Neural cell (in vitro differentiated cells): ENCODE measurements around the gene AGXT. TPM values are rescaled to one million over a fixed set of nuclear protein-coding genes. Genes with fewer than 3 reads are reported as not detected.

ENCODE experiments used
- H2AFZ ChIP-seq: fragments of 200-600, 300-800 bp; sonication (generic), shearing (Covaris generic); 2 replicates; pipeline ENCODE4 v1.6.0; 2014; ENCODE audit warnings: low read depth, mild to moderate bottlenecking, antibody characterized with exemption, low read length, moderate library complexity
- H3F3A ChIP-seq: fragments of 200-600 bp; shearing (Covaris generic); 2 replicates; pipeline ENCODE4 v1.6.1; 2016; ENCODE audit warnings: mild to moderate bottlenecking, moderate library complexity, mixed read lengths, antibody characterized with exemption, low read length; ENCODE audit not compliant: insufficient read depth, poor library complexity, severe bottlenecking
- H3K27ac ChIP-seq: fragments of 200-600, 300-800 bp; sonication (generic), shearing (Covaris generic); 2 replicates; pipeline ENCODE4 v1.5.1; 2014; ENCODE audit warnings: mild to moderate bottlenecking, low read length, moderate library complexity
- H3K27me3 ChIP-seq: fragments of 300-800, 200-600 bp; sonication (generic), shearing (Covaris generic); 2 replicates; pipeline ENCODE4 v1.6.0; 2014; ENCODE audit warnings: mild to moderate bottlenecking, low read depth, low read length, moderate library complexity; ENCODE audit not compliant: insufficient read depth
- H3K36me3 ChIP-seq: fragments of 300-800, 200-600 bp; sonication (generic), shearing (Covaris generic); 2 replicates; pipeline ENCODE4 v1.5.1; 2014; ENCODE audit warnings: mild to moderate bottlenecking, antibody characterized with exemption, low read length, moderate library complexity; ENCODE audit not compliant: insufficient read depth
- H3K4me2 ChIP-seq: fragments of 300-800, 200-600 bp; sonication (generic), shearing (Covaris generic); 2 replicates; pipeline ENCODE4 v1.6.0; 2014; ENCODE audit warnings: mild to moderate bottlenecking, low read length
- H3K4me3 ChIP-seq: fragments of 300-800, 200-600 bp; sonication (generic), shearing (Covaris generic); 2 replicates; pipeline ENCODE4 v1.5.1; 2014; ENCODE audit warnings: mild to moderate bottlenecking, low read length, moderate library complexity
- H3K79me2 ChIP-seq: fragments of 200-600 bp; shearing (Covaris generic); replicated peaks from 2 replicates; pipeline ENCODE4 v1.6.0; 2014; ENCODE audit warnings: mild to moderate bottlenecking, low read length, moderate library complexity; ENCODE audit not compliant: insufficient read depth
- H3K9ac ChIP-seq: fragments of 300-800, 200-600 bp; sonication (generic), shearing (Covaris generic); 2 replicates; pipeline ENCODE4 v1.6.1; 2016; ENCODE audit warnings: mild to moderate bottlenecking, low read length, mixed read lengths
- H3K9me2 ChIP-seq: fragments of 200-600 bp; shearing (Covaris generic); 2 replicates; pipeline ENCODE4 v1.6.1; 2016; ENCODE audit warnings: mild to moderate bottlenecking, low read length, mixed read lengths; ENCODE audit not compliant: insufficient read depth
- H3K9me3 ChIP-seq: fragments of 200-600, 300-800 bp; sonication (generic), shearing (Covaris generic); 2 replicates; pipeline ENCODE4 v1.6.1; 2016; ENCODE audit warnings: mild to moderate bottlenecking, mixed run types, low read length, moderate library complexity, mixed read lengths
- H4K20me1 ChIP-seq: fragments of 200-600 bp; shearing (Covaris generic); 2 replicates; pipeline ENCODE4 v1.6.1; 2016; ENCODE audit warnings: mild to moderate bottlenecking, mixed run types; ENCODE audit not compliant: insufficient read depth
- EP300 ChIP-seq: fragments of 450-650 bp; conservative IDR thresholded peaks from 2 replicates; pipeline ENCODE4 v1.6.1; 2014; ENCODE audit warnings: antibody characterized with exemption, mild to moderate bottlenecking, moderate library complexity; ENCODE audit not compliant: poor library complexity, severe bottlenecking
- EZH2 ChIP-seq: fragments of 200-600, 300-800 bp; shearing (Covaris generic), sonication (generic); IDR thresholded peaks from 2 replicates; pipeline ENCODE4 v1.6.1; 2014; ENCODE audit warnings: antibody characterized with exemption, low read length, borderline replicate concordance, mild to moderate bottlenecking; ENCODE audit not compliant: insufficient read depth, poor library complexity, severe bottlenecking
- MXI1 ChIP-seq: fragments of 450-650 bp; conservative IDR thresholded peaks from 2 replicates; pipeline ENCODE4 v1.6.1; 2014; ENCODE audit warnings: antibody characterized with exemption, mild to moderate bottlenecking; ENCODE audit not compliant: poor library complexity, severe bottlenecking
- POLR2AphosphoS5 ChIP-seq: IDR thresholded peaks from 2 replicates; pipeline ENCODE4 v1.6.1; 2012
- RAD21 ChIP-seq: fragments of 450-650 bp; conservative IDR thresholded peaks from 2 replicates; pipeline ENCODE4 v1.6.1; 2014; ENCODE audit warnings: antibody characterized with exemption, mild to moderate bottlenecking, moderate library complexity
- SMC3 ChIP-seq: fragments of 450-650 bp; conservative IDR thresholded peaks from 2 replicates; pipeline ENCODE4 v1.6.1; 2014; ENCODE audit warnings: antibody characterized with exemption, mild to moderate bottlenecking, moderate library complexity; ENCODE audit not compliant: poor library complexity
- TAF1 ChIP-seq: IDR thresholded peaks from 2 replicates; pipeline ENCODE4 v1.6.1; 2012; ENCODE audit warnings: low read depth
- polyA plus RNA-seq: library from polyadenylated mRNA; depleted of rRNA; stranded (reverse); fragments of >200 nt; gene quantifications from 2 replicates; pipeline ENCODE4 v1.2.3, GENCODE V29; 2014
- TF ChIP-seq, protein P1 (sequence below): IDR thresholded peaks from 2 replicates; pipeline ENCODE4 v1.6.1; 2012; ENCODE audit warnings: borderline replicate concordance
- TF ChIP-seq, protein P2 (sequence below): fragments of 450-650 bp; IDR thresholded peaks from 2 replicates; pipeline ENCODE4 v1.5.1; 2014; ENCODE audit warnings: antibody characterized with exemption, mild to moderate bottlenecking, moderate library complexity; ENCODE audit not compliant: poor library complexity, severe bottlenecking

AGXT gene
- polyA plus RNA-seq, 1 donor from 2014 or later = not detected

DNA sequence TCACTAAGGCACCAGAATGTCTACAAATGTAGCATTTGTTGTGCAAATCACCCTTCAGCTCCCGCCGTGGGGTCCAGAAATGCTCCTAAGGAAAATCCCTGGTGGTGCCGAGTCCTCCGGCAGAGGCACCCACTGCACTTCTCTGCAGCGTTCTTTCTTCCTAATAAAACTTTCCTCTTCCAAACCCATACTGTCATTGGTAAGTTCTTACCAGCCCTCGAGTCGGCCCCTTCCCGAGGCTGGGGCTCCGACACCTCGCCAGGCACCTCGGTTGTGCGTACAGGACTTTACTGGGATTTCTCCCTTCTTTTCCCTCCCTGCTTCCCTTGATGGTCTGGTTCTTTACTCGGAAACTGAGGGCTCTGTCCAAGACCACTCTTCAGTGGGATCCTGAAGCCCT, 10.3 kb upstream of the AGXT start:
- Histone ChIP-seq H3K4me3 (no peak overlapping the region), H3K4me2 (no peak overlapping the region), H3K27ac (no peak overlapping the region), H4K20me1 (no peaks in the 10 kb centered on the region), H3F3A (no peaks in the 10 kb centered on the region), H3K9me3 (no peaks in the 10 kb centered on the region), H3K36me3 (no peaks in the 10 kb centered on the region), H3K9ac (no peak overlapping the region), H3K27me3 (no peaks in the 10 kb centered on the region), H2AFZ (no peak overlapping the region), H3K79me2 (no peaks in the 10 kb centered on the region), H3K9me2 (no peaks in the 10 kb centered on the region)
- no peak for TF ChIP-seq EZH2
- TF ChIP-seq RAD21 = no peak
- no peak for TF ChIP-seq MXI1
- TF ChIP-seq POLR2AphosphoS5 = no peak
- TF ChIP-seq, protein P1, sequence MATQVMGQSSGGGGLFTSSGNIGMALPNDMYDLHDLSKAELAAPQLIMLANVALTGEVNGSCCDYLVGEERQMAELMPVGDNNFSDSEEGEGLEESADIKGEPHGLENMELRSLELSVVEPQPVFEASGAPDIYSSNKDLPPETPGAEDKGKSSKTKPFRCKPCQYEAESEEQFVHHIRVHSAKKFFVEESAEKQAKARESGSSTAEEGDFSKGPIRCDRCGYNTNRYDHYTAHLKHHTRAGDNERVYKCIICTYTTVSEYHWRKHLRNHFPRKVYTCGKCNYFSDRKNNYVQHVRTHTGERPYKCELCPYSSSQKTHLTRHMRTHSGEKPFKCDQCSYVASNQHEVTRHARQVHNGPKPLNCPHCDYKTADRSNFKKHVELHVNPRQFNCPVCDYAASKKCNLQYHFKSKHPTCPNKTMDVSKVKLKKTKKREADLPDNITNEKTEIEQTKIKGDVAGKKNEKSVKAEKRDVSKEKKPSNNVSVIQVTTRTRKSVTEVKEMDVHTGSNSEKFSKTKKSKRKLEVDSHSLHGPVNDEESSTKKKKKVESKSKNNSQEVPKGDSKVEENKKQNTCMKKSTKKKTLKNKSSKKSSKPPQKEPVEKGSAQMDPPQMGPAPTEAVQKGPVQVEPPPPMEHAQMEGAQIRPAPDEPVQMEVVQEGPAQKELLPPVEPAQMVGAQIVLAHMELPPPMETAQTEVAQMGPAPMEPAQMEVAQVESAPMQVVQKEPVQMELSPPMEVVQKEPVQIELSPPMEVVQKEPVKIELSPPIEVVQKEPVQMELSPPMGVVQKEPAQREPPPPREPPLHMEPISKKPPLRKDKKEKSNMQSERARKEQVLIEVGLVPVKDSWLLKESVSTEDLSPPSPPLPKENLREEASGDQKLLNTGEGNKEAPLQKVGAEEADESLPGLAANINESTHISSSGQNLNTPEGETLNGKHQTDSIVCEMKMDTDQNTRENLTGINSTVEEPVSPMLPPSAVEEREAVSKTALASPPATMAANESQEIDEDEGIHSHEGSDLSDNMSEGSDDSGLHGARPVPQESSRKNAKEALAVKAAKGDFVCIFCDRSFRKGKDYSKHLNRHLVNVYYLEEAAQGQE = no peak
- TF ChIP-seq, protein P2, sequence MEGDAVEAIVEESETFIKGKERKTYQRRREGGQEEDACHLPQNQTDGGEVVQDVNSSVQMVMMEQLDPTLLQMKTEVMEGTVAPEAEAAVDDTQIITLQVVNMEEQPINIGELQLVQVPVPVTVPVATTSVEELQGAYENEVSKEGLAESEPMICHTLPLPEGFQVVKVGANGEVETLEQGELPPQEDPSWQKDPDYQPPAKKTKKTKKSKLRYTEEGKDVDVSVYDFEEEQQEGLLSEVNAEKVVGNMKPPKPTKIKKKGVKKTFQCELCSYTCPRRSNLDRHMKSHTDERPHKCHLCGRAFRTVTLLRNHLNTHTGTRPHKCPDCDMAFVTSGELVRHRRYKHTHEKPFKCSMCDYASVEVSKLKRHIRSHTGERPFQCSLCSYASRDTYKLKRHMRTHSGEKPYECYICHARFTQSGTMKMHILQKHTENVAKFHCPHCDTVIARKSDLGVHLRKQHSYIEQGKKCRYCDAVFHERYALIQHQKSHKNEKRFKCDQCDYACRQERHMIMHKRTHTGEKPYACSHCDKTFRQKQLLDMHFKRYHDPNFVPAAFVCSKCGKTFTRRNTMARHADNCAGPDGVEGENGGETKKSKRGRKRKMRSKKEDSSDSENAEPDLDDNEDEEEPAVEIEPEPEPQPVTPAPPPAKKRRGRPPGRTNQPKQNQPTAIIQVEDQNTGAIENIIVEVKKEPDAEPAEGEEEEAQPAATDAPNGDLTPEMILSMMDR = no peak
- TF ChIP-seq TAF1 = no peak
- TF ChIP-seq EP300 = no peak

DNA sequence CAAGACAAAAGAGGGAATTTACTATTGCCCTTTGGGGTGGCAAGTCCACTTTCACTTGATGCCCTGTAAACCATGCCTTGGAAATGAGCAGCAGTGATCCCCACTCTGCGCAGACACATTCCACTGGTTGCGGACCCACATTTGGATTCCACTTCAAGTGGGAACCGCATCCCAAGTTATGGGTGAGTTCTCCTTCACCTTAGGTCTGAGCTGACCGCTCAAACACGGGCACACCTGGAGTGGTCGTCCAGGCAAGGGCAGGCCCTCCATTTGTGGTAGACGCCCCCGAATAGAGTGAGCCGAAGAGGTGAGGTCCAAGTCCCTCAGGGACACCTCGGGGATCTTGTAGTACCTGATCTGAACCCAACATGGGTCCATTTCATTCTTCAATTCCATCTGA, 9.8 kb upstream of the AGXT start:
- TF ChIP-seq POLR2AphosphoS5 = no peak
- no peak for TF ChIP-seq EP300
- TF ChIP-seq RAD21 = no peak
- no peak for TF ChIP-seq TAF1
- TF ChIP-seq EZH2 = no peak
- no peak for TF ChIP-seq MXI1
- no peak for TF ChIP-seq SMC3
- TF ChIP-seq, protein P1 = no peak
- TF ChIP-seq, protein P2 = no peak
- no peaks in the 10 kb centered on the region for H3K79me2 ChIP-seq
- H3K9ac ChIP-seq = no peak overlapping the region
- no peaks in the 10 kb centered on the region for H3K9me3 ChIP-seq
- H3F3A ChIP-seq = no peaks in the 10 kb centered on the region
- H3K27ac ChIP-seq = no peak overlapping the region
- H4K20me1 ChIP-seq = no peaks in the 10 kb centered on the region
- no peaks in the 10 kb centered on the region for H3K36me3 ChIP-seq
- H3K4me3 ChIP-seq = no peak overlapping the region
- H3K4me2 ChIP-seq = no peak overlapping the region
- no peaks in the 10 kb centered on the region for H3K9me2 ChIP-seq
- H3K27me3 ChIP-seq = no peaks in the 10 kb centered on the region
- no peak overlapping the region for H2AFZ ChIP-seq
